H1 (cell line): ENCODE results near the gene CORO7. TPM values are rescaled to one million over a fixed set of nuclear protein-coding genes. Genes with fewer than 3 reads are reported as not detected.

ENCODE experiments used
- CTCF ChIA-PET: fragments of 300-600 bp; sonication (Branson Sonifier 250); formaldehyde crosslinking; loops from one replicate; lab custom pipeline; 2021; ENCODE audit not compliant: partially characterized antibody; lab: Charles Lee
- POLR2A ChIA-PET: fragments of 300-600 bp; sonication (Branson Sonifier 250); formaldehyde crosslinking; loops from one replicate; lab custom pipeline; 2021; ENCODE audit warnings: inconsistent platforms; ENCODE audit not compliant: partially characterized antibody; lab: Charles Lee
- DNase-seq, 2 experiments: peaks; one replicate each; pipeline versions ENCODE4 v3.0.0 to v3.0.0-alpha.2; 2010 to 2022; ENCODE audit warnings: low spot score in 2 of 2, low read depth in 1 of 2, mixed read lengths in 1 of 2
- FAIRE-seq: peaks from 2 replicates; lab custom pipeline; 2011; peaks lifted over from hg19 to GRCh38; lab: Jason Lieb, UNC
- H2AFZ ChIP-seq: 2 replicates; pipeline ENCODE4 v1.8.1; 2012; ENCODE audit warnings: low read length, inconsistent platforms
- H2AK5ac ChIP-seq: 2 replicates; pipeline ENCODE4 v1.6.1; 2013; ENCODE audit warnings: low read depth, low read length
- H2BK120ac ChIP-seq: replicated peaks from 2 replicates; pipeline ENCODE3; 2013; ENCODE audit warnings: low read depth, low read length, inconsistent platforms
- H2BK12ac ChIP-seq: 2 replicates; pipeline ENCODE4 v1.6.1; 2013; ENCODE audit warnings: low read depth, low read length
- H2BK15ac ChIP-seq: 2 replicates; pipeline ENCODE4 v1.6.1; 2013; ENCODE audit warnings: low read length
- H2BK20ac ChIP-seq: 2 replicates; pipeline ENCODE4 v1.6.1; 2013; ENCODE audit warnings: low read length
- H2BK5ac ChIP-seq: 2 replicates; pipeline ENCODE4 v1.6.1; 2013; ENCODE audit warnings: low read depth, low read length
- H3K14ac ChIP-seq: 2 replicates; pipeline ENCODE4 v1.6.1; 2013; ENCODE audit warnings: inconsistent platforms; ENCODE audit not compliant: insufficient read length
- H3K18ac ChIP-seq: 2 replicates; pipeline ENCODE4 v1.6.1; 2013; ENCODE audit warnings: low read length; ENCODE audit errors: extremely low read depth
- H3K23ac ChIP-seq: 2 replicates; pipeline ENCODE4 v1.6.1; 2013; ENCODE audit warnings: inconsistent platforms; ENCODE audit not compliant: insufficient read length
- H3K23me2 ChIP-seq: 2 replicates; pipeline ENCODE4 v1.6.1; 2013; ENCODE audit warnings: low read depth, low read length
- H3K27ac ChIP-seq: 2 replicates; pipeline ENCODE4 v1.6.1; 2011; ENCODE audit warnings: low read depth, low read length, inconsistent platforms
- H3K27me3 ChIP-seq, 4 experiments: replicated peaks in 1 of 4; 1 replicate in 1 of 4; 2 replicates in 3 of 4; pipeline versions ENCODE4 v1.6.1 to v1.8.1; 2011 to 2013; ENCODE audit warnings: low read length in 3 of 4, mild to moderate bottlenecking in 3 of 4, inconsistent platforms in 2 of 4, mixed read lengths in 2 of 4, moderate library complexity in 1 of 4; ENCODE audit not compliant: control insufficient read depth in 3 of 4, insufficient read depth in 3 of 4; ENCODE audit errors: extremely low read depth in 1 of 4
- H3K36me3 ChIP-seq, 4 experiments: 2 replicates each; pipeline versions ENCODE4 v1.6.1 to v1.8.1; 2011 to 2013; ENCODE audit warnings: mild to moderate bottlenecking in 4 of 4, low read length in 3 of 4, moderate library complexity in 2 of 4, control low read depth in 1 of 4, inconsistent platforms in 1 of 4; ENCODE audit not compliant: insufficient read depth in 4 of 4, control insufficient read depth in 2 of 4
- H3K4ac ChIP-seq: replicated peaks from 2 replicates; pipeline ENCODE3; 2013; ENCODE audit warnings: low read length, low read depth, mixed read lengths, inconsistent platforms; ENCODE audit not compliant: insufficient read length
- H3K4me1 ChIP-seq, 4 experiments: replicated peaks in 1 of 4; 1 replicate in 1 of 4; 2 replicates in 3 of 4; pipeline versions ENCODE4 v1.6.1 to v1.8.1; 2011 to 2013; ENCODE audit warnings: low read length in 3 of 4, inconsistent platforms in 2 of 4, mixed read lengths in 1 of 4; ENCODE audit not compliant: insufficient read depth in 4 of 4, control insufficient read depth in 3 of 4
- H3K4me2 ChIP-seq, 2 experiments: 2 replicates each; pipeline versions ENCODE4 v1.6.1 to v1.8.1; 2011 to 2013; ENCODE audit warnings: low read depth in 2 of 2, low read length in 2 of 2, control low read depth in 1 of 2, inconsistent platforms in 1 of 2, mild to moderate bottlenecking in 1 of 2; ENCODE audit not compliant: insufficient read depth in 1 of 2
- H3K4me3 ChIP-seq, 4 experiments: fragments of 200-600, 300-600 bp in 1 of 4; sonication (generic), shearing (Covaris generic), sonication (Bioruptor Twin) in 1 of 4; 2 replicates each; pipeline versions ENCODE4 v1.5.1 to v1.8.1; 2011 to 2016; ENCODE audit warnings: low read length in 4 of 4, low read depth in 3 of 4, control low read depth in 2 of 4, inconsistent platforms in 2 of 4, mild to moderate bottlenecking in 2 of 4, mixed read lengths in 1 of 4, moderate library complexity in 1 of 4; ENCODE audit not compliant: insufficient read depth in 2 of 4; ENCODE audit errors: extremely low read depth in 1 of 4
- H3K56ac ChIP-seq: replicated peaks from 2 replicates; pipeline ENCODE3; 2013; ENCODE audit warnings: low read depth, mild to moderate bottlenecking, mixed read lengths, low read length, inconsistent platforms; ENCODE audit not compliant: insufficient read length
- H3K79me1 ChIP-seq: 2 replicates; pipeline ENCODE4 v1.6.1; 2013; ENCODE audit warnings: low read depth, low read length, control low read depth
- H3K79me2 ChIP-seq, 2 experiments: 2 replicates each; pipeline versions ENCODE4 v1.6.1 to v1.8.1; 2012 to 2013; ENCODE audit warnings: low read length in 2 of 2, mild to moderate bottlenecking in 2 of 2, inconsistent platforms in 1 of 2; ENCODE audit not compliant: insufficient read depth in 2 of 2, control insufficient read depth in 1 of 2
- H3K9ac ChIP-seq, 4 experiments: replicated peaks in 1 of 4; 1 replicate in 1 of 4; 2 replicates in 3 of 4; pipeline versions ENCODE4 v1.6.1 to v1.8.1; 2011 to 2013; ENCODE audit warnings: low read depth in 3 of 4, low read length in 3 of 4, control low read depth in 2 of 4, mild to moderate bottlenecking in 2 of 4, moderate library complexity in 2 of 4, inconsistent platforms in 1 of 4; ENCODE audit errors: extremely low read depth in 1 of 4
- H3K9me3 ChIP-seq, 2 experiments: 2 replicates each; pipeline versions ENCODE4 v1.6.1 to v1.8.1; 2012 to 2013; ENCODE audit warnings: mild to moderate bottlenecking in 2 of 2, moderate library complexity in 2 of 2, control low read depth in 1 of 2, inconsistent platforms in 1 of 2, low read depth in 1 of 2, low read length in 1 of 2, mixed read lengths in 1 of 2; ENCODE audit not compliant: insufficient read depth in 2 of 2
- H4K20me1 ChIP-seq, 2 experiments: replicated peaks in 1 of 2; 2 replicates each; pipeline versions ENCODE3 to v1.8.1; 2011 to 2013; ENCODE audit warnings: inconsistent platforms in 2 of 2, low read length in 2 of 2, mild to moderate bottlenecking in 1 of 2; ENCODE audit not compliant: insufficient read depth in 2 of 2, control insufficient read depth in 1 of 2
- H4K5ac ChIP-seq: 2 replicates; pipeline ENCODE4 v1.6.1; 2013; ENCODE audit warnings: low read length, low read depth, mixed read lengths, inconsistent platforms; ENCODE audit not compliant: insufficient read length
- H4K8ac ChIP-seq: 2 replicates; pipeline ENCODE4 v1.8.0; 2013; ENCODE audit warnings: mild to moderate bottlenecking, moderate library complexity, low read length, inconsistent platforms; ENCODE audit not compliant: insufficient read depth; ENCODE audit errors: extremely low read depth
- H4K91ac ChIP-seq: replicated peaks from 2 replicates; pipeline ENCODE3; 2013; ENCODE audit warnings: low read length, mixed read lengths, inconsistent platforms; ENCODE audit not compliant: insufficient read length
- MAFK ChIP-seq: IDR thresholded peaks from 2 replicates; pipeline ENCODE4 v1.6.1; 2012; ENCODE audit warnings: low read depth, mild to moderate bottlenecking, improper control_type of control experiment, low read length
- SUZ12 ChIP-seq: fragments of 200-600 bp; sonication (generic); IDR thresholded peaks from 2 replicates; pipeline ENCODE4 v1.6.1; 2012; ENCODE audit warnings: mild to moderate bottlenecking, inconsistent platforms, low read length, moderate library complexity, mixed read lengths
- ZNF274 ChIP-seq: IDR thresholded peaks from 2 replicates; pipeline ENCODE4 v1.7.0; 2012; ENCODE audit warnings: low read length, borderline replicate concordance; ENCODE audit errors: extremely low read depth
- WGBS, 2 experiments: shearing (Covaris generic) in 1 of 2; methylation state at CpG; one replicate each; pipeline versions ENCODE4 v1.1.6 to v1.1.7; 2013 to 2015; ENCODE audit warnings: low lambda C conversion rate in 2 of 2, mixed read lengths in 2 of 2, inconsistent platforms in 1 of 2, low coverage in 1 of 2, missing lambda C conversion rate in 1 of 2; ENCODE audit not compliant: insufficient replicate concordance in 2 of 2, insufficient coverage in 1 of 2, insufficient read length in 1 of 2; ENCODE audit errors: extremely low coverage in 1 of 2, missing lambda C conversion rate in 1 of 2; 5-methylcytosine and 5-hydroxymethylcytosine counted together
- polyA plus RNA-seq, 7 experiments: library from polyadenylated mRNA; depleted of rRNA in 3 of 7; stranded (reverse) in 5 of 7; unstranded in 2 of 7; fragments of >200 nt in 5 of 7; fragments of 200-250 nt in 2 of 7; gene quantifications; 1 replicate in 5 of 7; 2 replicates in 1 of 7; 4 replicates in 1 of 7; pipeline versions ENCODE4 v1.2.1 to v1.2.3, GENCODE V29; 2011 to 2013; ENCODE audit warnings: missing spikeins in 2 of 7, mixed read lengths in 2 of 7
- total RNA-seq: library from RNA; stranded (reverse); fragmentation: NEBNext Ultra II Directional; extraction: Animal tissue kit (Norgen Biotek cat#: 25700); gene quantifications from 2 replicates; pipeline ENCODE4 v1.2.1, GENCODE V29; 2021

The CORO7 gene
- total and polyA plus RNA-seq, 2 of the 8 experiments (the other 6 are each of a cell fraction or from before 2014, with no cell fraction given): 25.2 to 29.8 TPM

DNA sequence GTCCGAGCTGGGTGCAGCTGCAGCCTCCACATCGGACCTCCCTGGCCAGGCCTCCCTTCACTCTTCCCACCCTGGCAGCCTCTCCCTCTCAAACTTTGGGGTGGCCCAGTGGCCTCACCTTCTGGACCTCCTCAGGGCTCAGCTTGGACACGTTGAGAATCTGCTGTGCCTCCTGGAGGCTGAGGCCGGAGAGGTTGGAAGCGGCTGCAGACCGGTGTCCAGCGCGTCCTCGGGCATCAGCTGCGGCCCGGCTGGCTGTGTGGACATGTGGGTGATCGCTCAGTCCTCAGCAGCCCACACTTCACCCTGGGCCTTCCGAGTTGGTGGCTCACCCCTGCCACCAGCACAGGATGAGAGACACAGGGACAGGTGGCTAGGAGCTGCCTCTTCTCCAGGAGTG is 75.1 kb downstream of the CORO7 start:
- no peaks in the 10 kb centered on the region; the same call in 1 of the 2 replicates for H3K23me2 ChIP-seq

More for the DNA sequence above, 75.1 kb downstream of the CORO7 start:
- no peaks in the 10 kb centered on the region for H3K27me3 ChIP-seq
- H2AFZ ChIP-seq: no peak overlapping the region
- peaks cover 22 to 24% of the 10 kb centered on the region in 2 experiments for H4K20me1 ChIP-seq
- H4K91ac ChIP-seq: no peak overlapping the region
- H3K27ac ChIP-seq: no peak overlapping the region
- H2AK5ac ChIP-seq: no peak overlapping the region
- TF ChIP-seq MAFK (no peak), ZNF274 (no peak), SUZ12 (no peak)
- CTCF ChIA-PET: interaction anchor here (0.7 to 17.1 kb wide), 15 partner anchors 9 to 358 kb away, joined by 3 to 211 read pairs (median 7); no protein-coding TSS in a partner anchor
- FAIRE-seq (no peak), DNase-seq (no peak)
- H3K4me2 ChIP-seq: no peak overlapping the region
- H2BK12ac ChIP-seq: no peak overlapping the region
- 95% methylated on average over 13 of the region's 13 CpGs; no CpG with 5 or more reads in 1 of the 2 experiments for WGBS, 2 experiments
- H3K14ac ChIP-seq: no peak overlapping the region
- H2BK120ac ChIP-seq: no peak overlapping the region
- no peak overlapping the region for H2BK15ac ChIP-seq
- no peak overlapping the region for H3K4me3 ChIP-seq
- peaks cover 9% of the 10 kb centered on the region for H3K79me1 ChIP-seq
- H3K79me2 ChIP-seq: peaks cover 0 to 28% of the 10 kb centered on the region in 2 experiments; a peak in 3 of 4 replicates
- peaks cover 0 to 23% (median 6%) of the 10 kb centered on the region in 4 experiments; a peak in 5 of 8 replicates for H3K36me3 ChIP-seq
- no peak overlapping the region for H2BK5ac ChIP-seq
- H3K23ac ChIP-seq: no peak overlapping the region
- no peaks in the 10 kb centered on the region; a peak in 1 of 7 replicates for H3K4me1 ChIP-seq
- H3K9ac ChIP-seq: no peak overlapping the region; a peak in 1 of 7 replicates
- no peak overlapping the region for H4K8ac ChIP-seq
- H3K4ac ChIP-seq: no peak overlapping the region
- no peak overlapping the region for H3K18ac ChIP-seq
- POLR2A ChIA-PET: interaction anchor here (0.9 to 16.2 kb wide), 4 partner anchors 8 to 66 kb away, joined by 3 to 154 read pairs (median 15); partner anchors contain the start of gene PAM16
- H4K5ac ChIP-seq: no peak overlapping the region
- no peak overlapping the region for H2BK20ac ChIP-seq
- no peak overlapping the region for H3K56ac ChIP-seq
- H3K9me3 ChIP-seq: peaks cover 5 to 6% of the 10 kb centered on the region in 2 experiments; a peak in 1 of 4 replicates
